Heart right ventricle (tissue), 16 donors: Measurements from ENCODE around the gene PDIA5. TPM values are rescaled to one million over a fixed set of nuclear protein-coding genes. Genes with fewer than 3 reads are reported as not detected.

Source experiments
- ATAC-seq, 8 donors: fragments of 200-7000 bp; cut with Tn5 transposase; one replicate each; pipeline ENCODE4 v1.9.1; 2020; ENCODE audit warnings: mild to moderate bottlenecking in 8 of 8, moderate library complexity in 8 of 8, moderate number of reproducible peaks in 1 of 8
- DNase-seq, 2 donors: peaks; one replicate each; pipeline ENCODE4 v3.0.0-alpha.2; 2020
- H3K27ac ChIP-seq, 10 donors: fragments of 200-600 bp; sonication (generic) in 2 of 10; one replicate each; pipeline versions ENCODE4 v1.5.0 to v1.8.0; 2020 to 2022; ENCODE audit warnings: mild to moderate bottlenecking in 3 of 10
- H3K27me3 ChIP-seq, 7 donors: fragments of 200-600 bp; one replicate each; pipeline ENCODE4 v1.8.0; 2021 to 2022; ENCODE audit warnings: mild to moderate bottlenecking in 2 of 7
- H3K36me3 ChIP-seq, 9 donors: fragments of 200-600 bp; sonication (generic) in 1 of 9; one replicate each; pipeline versions ENCODE4 v1.5.0 to v1.8.0; 2020 to 2022; ENCODE audit warnings: mild to moderate bottlenecking in 2 of 9
- H3K4me1 ChIP-seq, 9 donors: fragments of 200-600 bp; sonication (generic) in 1 of 9; one replicate each; pipeline versions ENCODE4 v1.5.0 to v1.8.0; 2020 to 2022; ENCODE audit warnings: mild to moderate bottlenecking in 4 of 9
- H3K4me3 ChIP-seq, 10 donors: fragments of 200-600 bp; sonication (generic) in 2 of 10; one replicate each; pipeline versions ENCODE4 v1.5.0 to v1.8.0; 2020 to 2022; ENCODE audit warnings: mild to moderate bottlenecking in 7 of 10, moderate library complexity in 2 of 10
- H3K9me3 ChIP-seq, 11 donors: fragments of 200-600 bp in 10 of 11; sonication (generic) in 2 of 11; one replicate each; pipeline versions ENCODE4 v1.5.0 to v1.8.0; 2013 to 2022; ENCODE audit warnings: mild to moderate bottlenecking in 2 of 11, control low read depth in 1 of 11, moderate library complexity in 1 of 11
- CTCF ChIP-seq, 9 donors: fragments of 200-600 bp; sonication (generic) in 2 of 9; IDR thresholded peaks; one replicate each; pipeline versions ENCODE4 v1.5.0 to v1.8.0; 2021 to 2022; ENCODE audit warnings: antibody characterized with exemption in 9 of 9, mild to moderate bottlenecking in 5 of 9, moderate library complexity in 1 of 9
- WGBS, 2 donors: extraction: QIAGEN DNeasy Blood & Tissue Kit; methylation state at CpG; one replicate each; pipeline ENCODE4 v1.1.7; 2013; ENCODE audit warnings: inconsistent platforms in 1 of 2; 5-methylcytosine and 5-hydroxymethylcytosine counted together
- intact Hi-C, 10 donors: fragments of 100-400 bp; cut with DNase I; formaldehyde crosslinking; loops; one replicate each; pipeline versions ENCODE4 v1.11.1 to v1.14.2; 2022
- long read RNA-seq, 3 donors: library from polyadenylated mRNA; unstranded; transcript quantifications; one replicate each; pipeline ENCODE4 v2.0.0, GENCODE V29; 2020 to 2021
- polyA plus RNA-seq, 2 donors: library from polyadenylated mRNA; stranded (reverse); fragments of 200-250 nt; gene quantifications; one replicate each; pipeline ENCODE4 v1.2.3, GENCODE V29; 2013
- total RNA-seq, 10 donors: library from RNA; stranded (reverse); fragmentation: NEBNext Ultra II Directional in 3 of 10; extraction: Animal tissue kit (Norgen Biotek cat#: 25700) in 3 of 10; gene quantifications; one replicate each; pipeline versions ENCODE4 v1.2.1 to v1.2.4, GENCODE V29; 2021 to 2023
- donor health status: Arrhythmogenic right ventricular cardiomyopathy.
- donor health status: ischemic (EF 13 %, LVEDD 7.1; RV severe dilation, severe dysfunction).
- donor health status: healthy with polysubstance abuse.
- donor health status: DM: no; HTN: yes; CAD: no.
- donor health status: DM: no; HTN: no; CAD: no.
- donor health status: ischemic (EF 25% LVEDD 6.9; RV normal size, moderate dysfunction).
- donor health status: ischemic (EF 25% LVEDD 5.7; RV mildly dilated, moderate dysfunction).
- donor health status: healthy.
- donor health status: DM: yes; HTN: yes; CAD: no.
- donor health status: Ischemic cardiomyopathy.
- donor health status: ischemic (EF 35%, LVEDD 5.7; RV mildly dilated, moderate dysfunction).
- donor health status: nonischemic (EF 11% LVEDD 7.7; RV severe dilation, severe dysfunction).
- donor health status: DM: yes; HTN: yes; CAD: no.
- donor health status: PGD.
- donor health status: ischemic (EF 29% LVEDD 5.4; RV normal size, mild dysfunction).
- donor health status: nonischemic (EF 23%, LVEDD 6.1; RV moderate dilation, normal function).

PDIA5 gene
- 10 to 100 TPM in 1 of 10 donors, 1 to 10 TPM in 9; 4.2 to 14.6 (median 6.3) TPM for total RNA-seq
- polyA plus RNA-seq, result 1 to 10 TPM; 5.7 to 8.1 TPM
- long read RNA-seq, donor 1, transcript PDIA5-201 (17 exons, 1,799 nt), result major isoform, 7 of 13 reads
- long read RNA-seq, donor 1, partial matches to known transcripts, result 0 of 13 reads
- long read RNA-seq, donor 1, other reads (novel, unspliced or antisense), result 6 of 13 reads
- long read RNA-seq, donor 2, transcript PDIA5-201 (17 exons, 1,799 nt), result major isoform, 8 of 12 reads
- long read RNA-seq, donor 2, partial matches to known transcripts, result 1 of 12 reads
- long read RNA-seq, donor 2, other reads (novel, unspliced or antisense), result 3 of 12 reads
- long read RNA-seq, donor 3, transcript PDIA5-201 (17 exons, 1,799 nt), result major isoform, 11 of 13 reads
- long read RNA-seq, donor 3, partial matches to known transcripts, result 1 of 13 reads
- long read RNA-seq, donor 3, other reads (novel, unspliced or antisense), result 1 of 13 reads

GRCh38 chr3:123066896-123067688 lies at the start of gene PDIA5:
Gene PDIA5 (plus strand): TSS chr3:123067025. CDS start chr3:123067165, 140 bp downstream.
- Histone ChIP-seq H3K9me3 (no peaks in the 10 kb centered on the region), H3K27ac (peak within 1 kb of the TSS in 9 of 10 donors; percentile 69 to 86 (median 79)), H3K4me3 (peak within 1 kb of the TSS; percentile 62 to 99 (median 90)), H3K36me3 (no peaks in the 10 kb centered on the region), H3K4me1 (peaks cover 4 to 49% (median 30%) of the 10 kb centered on the region in 9 donors), H3K27me3 (no peaks in the 10 kb centered on the region)
- intact Hi-C loops, result no loop called here
- ATAC-seq, result peak; percentile 95 to 97 (median 97)
- peak; percentile 91 for DNase-seq
- 0 to 1% methylated on average over 65 to 72 of the region's 72 CpGs for WGBS, 2 donors
- TF ChIP-seq CTCF (IDR thresholded peaks at IDR 0.05), result no peak

- H3K36me3 ChIP-seq, result no peaks in the 10 kb centered on the region
- ATAC-seq, result no peak
- intact Hi-C loops, result no loop called here
- WGBS, 2 donors, result 38 to 53% methylated on average over 1 of the region's 1 CpG
- TF ChIP-seq CTCF (IDR thresholded peaks at IDR 0.05), result no peak
- no peak for DNase-seq
- H3K4me3 ChIP-seq, result no peak overlapping the region
- peaks cover 0 to 28% (median 0%) of the 10 kb centered on the region in 7 donors for H3K27me3 ChIP-seq
- H3K27ac ChIP-seq, result no peak overlapping the region
- H3K4me1 ChIP-seq, result peaks cover 0 to 32% (median 5%) of the 10 kb centered on the region in 9 donors
- no peaks in the 10 kb centered on the region for H3K9me3 ChIP-seq
Observed at GRCh38 chr3:123018683-123019082, 48.1 kb upstream of the PDIA5 start.

DNA sequence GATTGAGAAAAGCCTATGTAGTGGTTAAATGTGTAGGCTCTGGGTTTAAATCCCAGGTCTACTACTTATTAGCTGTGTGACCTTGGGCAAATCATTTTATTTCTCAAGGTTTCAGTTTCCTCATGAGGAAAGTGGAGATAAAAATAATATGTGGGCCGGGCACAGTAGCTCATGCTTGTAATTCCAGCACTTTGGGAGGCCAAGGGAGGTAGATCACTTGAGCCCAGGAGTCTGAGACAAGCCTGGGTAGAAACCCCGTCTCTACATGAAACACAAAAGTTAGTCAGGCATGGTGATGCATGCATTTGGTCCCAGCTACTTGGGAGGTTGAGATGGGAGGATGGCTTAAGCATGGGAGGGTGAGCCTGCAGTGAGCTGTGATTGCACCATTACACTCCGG lies 47.7 kb upstream of the PDIA5 start:
- Histone ChIP-seq H3K27ac (no peak overlapping the region), H3K36me3 (no peaks in the 10 kb centered on the region), H3K4me3 (no peak overlapping the region), H3K9me3 (no peaks in the 10 kb centered on the region), H3K4me1 (peaks cover 0 to 32% (median 5%) of the 10 kb centered on the region in 9 donors), H3K27me3 (peaks cover 0 to 33% (median 0%) of the 10 kb centered on the region in 7 donors)
- DNase-seq, result no peak
- WGBS, 2 donors, result 73% methylated on average over 3 of the region's 3 CpGs
- no peak for TF ChIP-seq CTCF (IDR thresholded peaks at IDR 0.05)
- intact Hi-C loops, result no loop called here
- ATAC-seq, result no peak

DNA sequence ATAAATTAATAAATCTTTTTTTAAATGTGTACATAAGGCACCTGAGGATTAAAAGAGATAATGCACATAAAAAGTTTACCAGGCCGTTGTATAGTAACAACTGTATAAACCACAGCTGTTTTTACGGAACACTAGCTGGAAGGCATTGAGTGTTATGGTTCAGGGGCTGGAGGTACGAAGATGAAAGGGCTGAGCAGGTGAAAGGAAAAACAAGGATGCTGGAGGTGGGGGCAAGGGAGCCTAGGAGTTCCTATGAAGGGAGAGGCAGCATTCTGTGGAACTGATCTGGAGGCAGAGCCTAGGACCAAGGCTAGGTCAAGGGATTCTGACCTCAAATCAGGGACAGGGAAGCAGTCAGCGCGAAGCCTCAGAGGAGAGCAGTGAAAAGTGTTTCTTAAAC lies 47.2 kb upstream of the PDIA5 start:
- H3K9me3 ChIP-seq, result no peaks in the 10 kb centered on the region
- intact Hi-C loops, result no loop called here
- ATAC-seq (no peak), DNase-seq (no peak)
- peaks cover 0 to 37% (median 0%) of the 10 kb centered on the region in 7 donors for H3K27me3 ChIP-seq
- no peaks in the 10 kb centered on the region for H3K36me3 ChIP-seq
- WGBS, 2 donors, result 90 to 95% methylated on average over 5 of the region's 5 CpGs
- peaks cover 0 to 32% (median 5%) of the 10 kb centered on the region in 9 donors for H3K4me1 ChIP-seq
- H3K4me3 ChIP-seq, result no peak overlapping the region
- no peak for TF ChIP-seq CTCF (IDR thresholded peaks at IDR 0.05)
- no peak overlapping the region for H3K27ac ChIP-seq
